Kidney capillary endothelial cell (primary cell): ENCODE results near the gene RMND5A.

Source experiments
- DNase-seq: peaks from one replicate; pipeline ENCODE4 v3.0.0-alpha.2; 2018; ENCODE audit warnings: low spot score

The RMND5A gene

GRCh38 chr2:86791573-86791972 is 71.5 kb downstream of the RMND5A start:
- no peak for DNase-seq

DNA sequence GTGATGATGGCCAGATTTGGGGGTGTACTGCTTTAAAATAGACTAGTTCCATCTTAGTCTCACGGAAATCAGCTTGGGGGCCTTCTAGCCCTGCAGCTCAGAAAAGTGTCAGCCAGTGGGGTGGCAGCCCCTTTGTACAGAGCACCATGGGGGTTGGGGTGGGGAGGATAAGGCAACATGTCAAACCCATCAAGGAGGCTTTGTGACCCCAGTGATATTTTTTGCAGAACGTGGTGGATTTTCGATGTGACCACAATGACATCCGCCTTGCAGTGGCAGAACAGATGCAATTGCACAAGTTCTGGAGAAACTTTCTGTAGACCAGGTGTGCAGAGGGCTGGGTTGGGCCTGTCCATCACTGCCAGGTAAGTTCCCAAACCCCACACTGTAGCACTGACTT is 73.7 kb downstream of the RMND5A start:
- DNase-seq: no peak

- no peak for DNase-seq
Observed at GRCh38 chr2:86794861-86795260, 74.8 kb downstream of the RMND5A start.

DNA sequence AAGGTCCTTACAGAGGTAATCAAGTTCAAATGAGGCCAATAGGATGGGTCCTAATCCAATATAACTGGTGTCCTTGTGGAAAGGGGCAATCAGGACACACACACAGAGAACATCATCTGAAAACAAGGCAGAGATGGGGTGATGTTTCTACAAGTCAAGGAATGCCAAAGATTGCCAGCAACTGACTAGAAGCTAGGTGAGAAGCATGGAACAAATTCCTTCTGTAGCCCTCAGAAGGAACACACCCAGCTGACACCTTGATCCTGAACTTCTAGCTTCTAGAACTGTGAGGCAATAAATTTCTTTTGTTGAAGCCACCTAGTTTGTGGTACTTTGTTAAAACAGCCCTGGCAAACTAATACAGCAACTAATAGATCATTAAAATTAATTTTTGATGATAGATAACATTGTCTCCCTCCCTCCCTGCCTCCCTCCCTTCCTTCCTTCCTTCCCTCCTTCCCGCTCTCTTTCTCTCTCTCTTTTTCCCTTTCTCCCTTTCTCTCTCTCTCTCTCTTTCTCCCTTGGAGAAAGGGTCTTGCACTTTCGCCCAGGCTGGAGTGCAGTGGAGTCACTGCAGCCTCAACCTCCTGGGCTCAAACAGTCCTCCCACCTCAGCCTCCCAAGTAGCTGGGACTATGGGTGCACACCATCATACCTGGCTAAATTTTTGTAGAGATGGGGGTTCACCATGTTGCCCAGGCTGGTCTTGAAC is 80.9 kb downstream of the RMND5A start:
- no peak for DNase-seq

- DNase-seq: no peak
Observed at GRCh38 chr2:86806059-86806857, 86.2 kb downstream of the RMND5A start.

- no peak for DNase-seq
Observed at GRCh38 chr2:86807133-86807467, 87.0 kb downstream of the RMND5A start.

- DNase-seq: no peak
Observed at GRCh38 chr2:86807468-86808275, 87.6 kb downstream of the RMND5A start.

DNA sequence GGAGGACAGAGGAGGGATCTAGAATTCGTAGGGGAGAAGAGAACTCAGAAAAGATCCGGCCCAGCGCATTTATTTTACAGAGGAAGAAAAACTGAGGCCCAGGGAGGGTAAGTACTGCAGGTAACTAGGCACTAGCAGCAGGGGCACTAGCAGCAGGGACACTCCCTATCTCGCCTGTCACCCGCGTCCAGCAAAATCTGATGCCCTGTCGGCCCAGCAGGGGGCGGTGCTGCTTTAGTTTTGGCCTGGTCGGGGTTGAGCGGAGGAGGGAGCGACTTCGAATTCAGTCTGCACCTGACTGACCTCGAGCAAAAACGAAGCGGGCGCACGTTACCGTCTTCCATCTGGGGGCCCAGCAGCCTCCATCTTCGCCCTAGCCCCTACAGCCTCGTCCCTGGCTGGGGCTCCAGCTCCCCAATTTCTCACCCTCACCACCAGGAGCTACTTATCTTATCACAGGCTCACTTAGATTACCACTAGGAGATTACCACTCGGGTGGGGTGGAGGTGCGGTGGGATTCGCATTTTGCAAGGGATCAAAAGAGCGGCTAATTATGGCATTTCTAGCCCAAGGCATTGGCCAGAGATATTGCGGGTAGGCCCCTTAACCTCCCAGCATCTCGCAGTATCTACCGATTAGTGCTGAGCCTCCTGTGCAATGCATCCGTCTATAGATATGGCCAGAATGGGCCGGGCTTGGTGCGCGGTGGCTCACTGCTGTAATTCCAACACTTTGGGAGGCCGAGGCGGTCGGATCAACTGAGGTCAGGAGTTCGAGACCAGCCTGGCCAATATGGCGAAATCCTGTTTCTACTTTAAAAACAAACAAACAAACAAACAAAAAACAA is 88.4 kb downstream of the RMND5A start:
- peak; percentile 78 for DNase-seq

DNA sequence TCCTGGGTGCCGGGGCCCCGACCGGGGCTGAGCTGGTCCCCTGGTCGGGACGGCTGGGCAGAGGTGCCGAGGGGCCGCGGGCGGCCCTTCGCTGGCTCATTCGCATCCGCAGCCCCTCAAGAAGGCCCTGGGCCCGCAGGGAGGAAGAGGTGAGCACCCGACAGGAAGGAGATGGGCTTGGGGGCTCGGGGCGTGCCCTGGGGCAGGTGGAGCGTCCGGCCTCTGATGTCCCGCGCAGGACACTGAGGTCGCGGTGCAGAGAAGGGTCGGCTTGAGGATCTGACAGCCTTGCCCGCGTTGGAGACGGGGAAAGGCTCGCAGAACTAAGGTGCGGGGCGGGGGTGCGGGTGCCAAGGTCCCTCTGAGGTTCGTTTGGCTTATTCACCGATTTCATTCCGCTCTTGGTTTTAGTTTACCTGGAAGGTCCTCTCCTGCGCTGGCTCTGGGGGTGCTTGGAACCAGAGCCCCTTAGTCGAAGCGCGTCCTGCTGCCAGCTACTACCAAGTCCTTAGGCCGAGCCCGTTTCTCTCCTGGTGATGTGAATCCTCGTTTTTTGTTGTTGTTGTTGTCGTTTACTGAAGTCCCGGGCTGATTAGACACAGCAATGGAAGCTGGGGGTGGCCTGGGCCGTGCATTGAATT is 89.5 kb downstream of the RMND5A start:
- DNase-seq: no peak

- no peak for DNase-seq
Observed at GRCh38 chr2:86815611-86816010, 95.5 kb downstream of the RMND5A start.

GRCh38 chr2:86818114-86818801 is 98.2 kb downstream of the RMND5A start:
- no peak for DNase-seq

GRCh38 chr2:86818957-86819356 is 98.9 kb downstream of the RMND5A start:
- DNase-seq: no peak

DNA sequence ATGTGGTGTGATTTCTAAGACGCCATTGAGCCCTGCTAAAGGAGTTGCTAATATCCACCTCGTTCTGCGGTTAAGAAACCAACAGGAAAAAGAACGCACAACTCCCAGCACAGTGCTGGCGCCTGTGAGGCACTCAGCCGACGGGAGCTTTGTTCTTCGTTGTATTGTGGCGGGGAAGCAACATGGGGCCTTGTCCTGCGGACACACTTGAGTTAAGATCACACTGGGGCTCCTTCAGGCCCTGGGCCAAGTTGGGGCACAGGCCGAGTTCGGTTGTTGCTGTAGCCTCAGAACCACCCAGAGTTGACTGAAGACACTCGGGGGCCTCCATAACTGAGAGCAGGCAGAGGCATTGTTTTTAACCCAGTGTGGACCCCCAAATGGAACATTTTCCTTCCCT is 101.2 kb downstream of the RMND5A start:
- DNase-seq: no peak

GRCh38 chr2:86821842-86822241 is 101.8 kb downstream of the RMND5A start:
- no peak for DNase-seq

- no peak for DNase-seq
Observed at GRCh38 chr2:86822668-86823345, 102.7 kb downstream of the RMND5A start.

GRCh38 chr2:86825036-86825692 is 105.1 kb downstream of the RMND5A start:
- no peak for DNase-seq

DNA sequence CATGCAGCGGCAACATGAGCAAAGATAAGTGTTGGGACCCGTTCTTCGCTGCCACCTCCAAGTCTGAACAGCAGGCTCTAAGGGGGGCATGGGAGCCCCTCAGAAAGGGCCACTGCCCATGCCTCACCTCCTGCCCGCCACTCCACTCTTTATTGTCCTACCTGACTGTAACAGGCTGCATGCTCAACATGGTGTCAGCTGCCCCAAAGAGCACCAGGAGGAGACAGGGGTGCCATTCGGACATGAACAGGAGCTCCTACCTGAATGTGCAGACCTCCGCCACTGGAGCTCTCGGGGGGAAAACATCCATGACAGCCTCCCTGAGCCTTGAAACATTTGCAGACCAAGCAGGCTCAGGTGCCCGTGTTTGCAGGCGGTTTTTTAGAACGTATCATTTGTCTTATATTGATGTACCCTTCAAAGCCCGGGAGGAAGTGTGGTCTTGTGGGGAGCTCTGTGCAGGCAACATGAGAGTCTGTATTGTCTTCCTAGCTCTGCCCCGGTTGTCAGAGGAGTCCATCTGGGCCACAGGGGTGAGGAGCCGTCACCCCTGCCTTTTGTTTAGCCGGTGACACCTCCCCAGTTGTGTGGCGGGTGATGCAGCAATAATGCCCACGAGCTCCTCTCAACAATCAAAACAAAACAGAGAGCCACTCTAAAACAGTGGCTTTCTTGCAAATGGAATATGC is 105.7 kb downstream of the RMND5A start:
- DNase-seq: no peak

GRCh38 chr2:86826951-86827350 is 106.9 kb downstream of the RMND5A start:
- no peak for DNase-seq
